HCT116 (cell line): Measurements from ENCODE around the gene SFPQ. TPM values are rescaled to one million over a fixed set of nuclear protein-coding genes. Genes with fewer than 3 reads are reported as not detected.

ENCODE experiments used
- ATAC-seq: fragments of 200-7000 bp; cut with Tn5 transposase; 2 replicates; pipeline ENCODE4 v1.9.1; 2020; ENCODE audit warnings: mild to moderate bottlenecking, moderate library complexity
- BruUV-seq: library from RNA; stranded (reverse); fragments of 400-500 nt; replicated peaks from 2 replicates; lab custom pipeline; 2021; lab: Mats Ljungman, UMichigan
- CTCF ChIA-PET: fragments of 300-600 bp; sonication (Branson Sonifier 250); formaldehyde crosslinking; loops from one replicate; lab custom pipeline; 2021; ENCODE audit warnings: antibody characterized with exemption; lab: Charles Lee
- POLR2A ChIA-PET: fragments of 300-600, 350-600 bp; sonication (Branson Sonifier 250); formaldehyde crosslinking; loops from one replicate; lab custom pipeline; 2021; ENCODE audit warnings: antibody characterized with exemption; lab: Charles Lee
- RAD21 ChIA-PET, 2 experiments: fragments of 300-600 bp; sonication (Branson Sonifier 250); formaldehyde crosslinking; loops; one replicate each; lab custom pipeline; 2023; ENCODE audit warnings: low total read pairs in 2 of 2; ENCODE audit not compliant: uncharacterized antibody in 2 of 2, unreplicated experiment in 2 of 2, low non-redundant PET in 1 of 2; lab: Charles Lee
- DNase-seq: peaks from one replicate; pipeline ENCODE4 v3.0.0-alpha.2; 2010; ENCODE audit warnings: low read depth, low spot score
- H2AFZ ChIP-seq: fragments of 200-600 bp; shearing (Covaris generic), sonication (generic); 2 replicates; pipeline ENCODE4 v1.6.1; 2017; ENCODE audit warnings: low read depth, mixed run types, mixed read lengths, antibody characterized with exemption, low read length; ENCODE audit not compliant: poor library complexity, severe bottlenecking
- H3K27ac ChIP-seq: 2 replicates; pipeline ENCODE4 v1.5.1; 2012; ENCODE audit warnings: low read depth, low read length
- H3K27me3 ChIP-seq: fragments of 200-600 bp; sonication (generic); 2 replicates; pipeline ENCODE4 v1.6.1; 2016; ENCODE audit warnings: mixed run types, low read length, mixed read lengths; ENCODE audit not compliant: insufficient read depth
- H3K36me3 ChIP-seq, 2 experiments: fragments of 200-500 bp in 1 of 2; fragments of 200-600 bp in 1 of 2; sonication (Bioruptor generic) in 1 of 2; sonication (generic) in 1 of 2; 2 replicates each; pipeline versions ENCODE4 v1.5.1 to v1.6.1; 2014 to 2016; ENCODE audit warnings: low read length in 2 of 2, inconsistent platforms in 1 of 2, mixed read lengths in 1 of 2, mixed run types in 1 of 2; ENCODE audit not compliant: insufficient read depth in 2 of 2, control insufficient read depth in 1 of 2
- H3K4me1 ChIP-seq, 2 experiments: fragments of 200-600 bp in 1 of 2; sonication (generic) in 1 of 2; 2 replicates each; pipeline versions ENCODE4 v1.5.1 to v1.6.1; 2012 to 2017; ENCODE audit warnings: low read length in 2 of 2, inconsistent platforms in 1 of 2, mild to moderate bottlenecking in 1 of 2, mixed read lengths in 1 of 2, mixed run types in 1 of 2, moderate library complexity in 1 of 2; ENCODE audit not compliant: insufficient read depth in 2 of 2, control insufficient read depth in 1 of 2
- H3K4me2 ChIP-seq: fragments of 200-600 bp; sonication (generic); 2 replicates; pipeline ENCODE4 v1.6.1; 2017; ENCODE audit warnings: mixed run types, low read length, mixed read lengths
- H3K4me3 ChIP-seq, 2 experiments: fragments of 200-600 bp in 1 of 2; sonication (generic) in 1 of 2; replicated peaks in 1 of 2; 2 replicates each; pipeline ENCODE4 v1.5.1; 2011 to 2016; ENCODE audit warnings: low read length in 2 of 2, control low read depth in 1 of 2, low read depth in 1 of 2, mild to moderate bottlenecking in 1 of 2, mixed read lengths in 1 of 2, mixed run types in 1 of 2
- H3K79me2 ChIP-seq: fragments of 200-600 bp; sonication (generic); 2 replicates; pipeline ENCODE4 v1.6.1; 2017; ENCODE audit warnings: mild to moderate bottlenecking, mixed run types, low read length, moderate library complexity, mixed read lengths; ENCODE audit not compliant: insufficient read depth
- H3K9ac ChIP-seq: fragments of 200-600 bp; sonication (generic); 2 replicates; pipeline ENCODE4 v1.6.1; 2016; ENCODE audit warnings: low read length, mixed read lengths
- H3K9me2 ChIP-seq: fragments of 200-600 bp; sonication (generic), shearing (Covaris generic); 2 replicates; pipeline ENCODE4 v1.6.1; 2017; ENCODE audit warnings: mixed run types, mild to moderate bottlenecking, moderate library complexity; ENCODE audit not compliant: insufficient read depth
- H3K9me3 ChIP-seq, 2 experiments: fragments of 200-500 bp in 1 of 2; fragments of 200-600 bp in 1 of 2; sonication (Bioruptor generic) in 1 of 2; sonication (generic) in 1 of 2; 2 replicates each; pipeline ENCODE4 v1.6.1; 2014 to 2017; ENCODE audit warnings: low read length in 2 of 2, mixed read lengths in 2 of 2, inconsistent platforms in 1 of 2, low read depth in 1 of 2, mild to moderate bottlenecking in 1 of 2, mixed run types in 1 of 2, moderate library complexity in 1 of 2; ENCODE audit not compliant: control insufficient read depth in 1 of 2, insufficient read depth in 1 of 2
- H4K20me1 ChIP-seq: fragments of 200-600 bp; sonication (generic), shearing (Covaris generic); 2 replicates; pipeline ENCODE4 v1.6.1; 2017; ENCODE audit warnings: mixed run types, mild to moderate bottlenecking, moderate library complexity; ENCODE audit not compliant: insufficient read depth
- CEBPB ChIP-seq: IDR thresholded peaks from 2 replicates; pipeline ENCODE4 v1.6.1; 2012; ENCODE audit warnings: low read depth
- EGR1 ChIP-seq: IDR thresholded peaks from 2 replicates; pipeline ENCODE4 v1.6.1; 2012; ENCODE audit warnings: low read depth
- ELF1 ChIP-seq: IDR thresholded peaks from 2 replicates; pipeline ENCODE4 v1.6.1; 2012; ENCODE audit warnings: low read depth, borderline replicate concordance
- EZH2 ChIP-seq: fragments of 200-600 bp; sonication (generic); IDR thresholded peaks from 2 replicates; pipeline ENCODE4 v1.6.1; 2017; ENCODE audit warnings: antibody characterized with exemption, mixed run types
- JUND ChIP-seq: IDR thresholded peaks from 2 replicates; pipeline ENCODE4 v1.6.1; 2012
- RAD21 ChIP-seq: IDR thresholded peaks from 2 replicates; pipeline ENCODE4 v1.6.1; 2012; ENCODE audit warnings: low read depth, mild to moderate bottlenecking
- SIN3A ChIP-seq: IDR thresholded peaks from 2 replicates; pipeline ENCODE4 v1.6.1; 2012; ENCODE audit warnings: low read depth
- SP1 ChIP-seq: IDR thresholded peaks from 2 replicates; pipeline ENCODE4 v1.6.1; 2012; ENCODE audit warnings: low read depth
- YY1 ChIP-seq: IDR thresholded peaks from 2 replicates; pipeline ENCODE4 v1.6.1; 2011; ENCODE audit warnings: low read length, low read depth, moderate library complexity, mild to moderate bottlenecking; ENCODE audit not compliant: insufficient replicate concordance; ENCODE audit errors: extremely low read depth
- intact Hi-C: fragments of 100-400 bp; cut with micrococcal nuclease; formaldehyde crosslinking; loops from 2 replicates; pipeline ENCODE4 v1.10.0; 2022
- total RNA-seq: library from RNA; stranded (reverse); gene quantifications from one replicate; pipeline ENCODE4 v1.2.1, GENCODE V29; 2021; ENCODE audit not compliant: unreplicated experiment
- TF ChIP-seq, protein P1 (sequence below): IDR thresholded peaks from 2 replicates; pipeline ENCODE4 v1.6.1; 2012
- TF ChIP-seq, protein P2 (sequence below), 3 experiments: fragments of 200-600 bp in 1 of 3; sonication (generic) in 1 of 3; IDR thresholded peaks in 2 of 3; conservative IDR thresholded peaks in 1 of 3; 2 replicates each; pipeline ENCODE4 v1.5.1; 2012 to 2017; ENCODE audit warnings: low read depth in 2 of 3, low read length in 2 of 3, antibody characterized with exemption in 1 of 3, borderline replicate concordance in 1 of 3, control low read depth in 1 of 3, mild to moderate bottlenecking in 1 of 3, mixed read lengths in 1 of 3, mixed run types in 1 of 3, moderate library complexity in 1 of 3; ENCODE audit not compliant: insufficient read depth in 1 of 3
- TF ChIP-seq, protein P3 (sequence below): IDR thresholded peaks from 2 replicates; pipeline ENCODE4 v1.6.1; 2012; ENCODE audit warnings: low read depth

Gene SFPQ
- total RNA-seq, 1 experiment from 2014 or later = 327 TPM

DNA sequence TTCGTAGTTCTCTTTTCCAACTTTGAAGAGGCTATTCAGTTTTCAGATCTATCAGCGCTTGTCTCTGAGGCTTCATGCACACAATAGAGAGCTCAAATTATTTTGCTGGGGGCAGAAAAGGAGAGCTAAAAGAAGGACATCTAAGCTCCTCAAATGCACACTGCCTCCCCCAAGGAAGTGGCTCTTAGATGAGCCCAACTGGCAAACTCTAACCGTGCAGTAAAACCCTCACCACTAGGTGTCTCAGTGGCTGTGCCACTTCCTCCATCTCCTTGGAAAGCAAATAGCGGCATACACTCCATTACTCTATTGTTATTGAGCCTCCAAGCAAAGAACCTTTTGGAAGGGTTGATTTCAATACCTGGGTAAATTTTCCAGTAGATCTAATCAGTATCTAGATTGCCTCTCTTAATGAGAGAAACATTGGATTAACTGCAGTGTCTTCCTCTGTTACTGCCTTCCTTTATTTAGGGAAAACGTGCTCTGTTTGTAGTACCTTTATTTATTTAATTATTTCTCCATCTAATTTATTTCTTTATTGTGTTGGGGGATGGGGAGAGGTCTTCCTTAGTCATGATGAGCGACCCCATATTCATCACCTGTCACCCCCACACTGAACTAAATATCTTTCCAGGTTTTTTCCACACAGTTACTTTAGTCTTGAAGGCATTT is 9.2 kb upstream of the SFPQ start (continued):
- TF ChIP-seq, protein P1, sequence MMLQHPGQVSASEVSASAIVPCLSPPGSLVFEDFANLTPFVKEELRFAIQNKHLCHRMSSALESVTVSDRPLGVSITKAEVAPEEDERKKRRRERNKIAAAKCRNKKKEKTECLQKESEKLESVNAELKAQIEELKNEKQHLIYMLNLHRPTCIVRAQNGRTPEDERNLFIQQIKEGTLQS = no peak
- TF ChIP-seq CEBPB = no peak
- peak; percentile 77 for TF ChIP-seq RAD21
- no peak for TF ChIP-seq EGR1
- no peak for TF ChIP-seq SP1

DNA sequence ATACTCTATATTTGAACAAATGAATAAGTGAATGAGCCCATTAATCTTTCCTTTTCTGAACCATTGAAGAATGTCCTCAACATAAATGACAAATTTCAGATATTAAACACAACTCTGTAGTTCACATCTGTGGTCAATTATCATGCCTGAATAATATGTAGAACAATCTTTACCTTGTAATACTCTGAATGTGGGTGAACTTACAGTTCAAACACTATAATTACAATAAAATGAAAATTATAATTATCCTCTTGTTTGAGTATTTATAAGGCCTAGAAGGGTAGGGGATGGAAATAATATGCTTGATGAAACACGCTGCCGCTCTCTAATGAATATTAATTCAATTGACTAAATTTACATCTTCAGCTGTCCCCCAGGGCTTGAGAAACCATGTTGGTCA is 8.7 kb upstream of the SFPQ start:
- RAD21 ChIA-PET = no interaction called here
- CTCF ChIA-PET = interaction anchor here (0.6 to 1.5 kb wide), 9 partner anchors 11 to 363 kb away, joined by 3 to 7 read pairs (median 3); no protein-coding TSS in a partner anchor
- no peaks in the 10 kb centered on the region for H3K36me3 ChIP-seq
- no peak for TF ChIP-seq SIN3A
- TF ChIP-seq, protein P2, sequence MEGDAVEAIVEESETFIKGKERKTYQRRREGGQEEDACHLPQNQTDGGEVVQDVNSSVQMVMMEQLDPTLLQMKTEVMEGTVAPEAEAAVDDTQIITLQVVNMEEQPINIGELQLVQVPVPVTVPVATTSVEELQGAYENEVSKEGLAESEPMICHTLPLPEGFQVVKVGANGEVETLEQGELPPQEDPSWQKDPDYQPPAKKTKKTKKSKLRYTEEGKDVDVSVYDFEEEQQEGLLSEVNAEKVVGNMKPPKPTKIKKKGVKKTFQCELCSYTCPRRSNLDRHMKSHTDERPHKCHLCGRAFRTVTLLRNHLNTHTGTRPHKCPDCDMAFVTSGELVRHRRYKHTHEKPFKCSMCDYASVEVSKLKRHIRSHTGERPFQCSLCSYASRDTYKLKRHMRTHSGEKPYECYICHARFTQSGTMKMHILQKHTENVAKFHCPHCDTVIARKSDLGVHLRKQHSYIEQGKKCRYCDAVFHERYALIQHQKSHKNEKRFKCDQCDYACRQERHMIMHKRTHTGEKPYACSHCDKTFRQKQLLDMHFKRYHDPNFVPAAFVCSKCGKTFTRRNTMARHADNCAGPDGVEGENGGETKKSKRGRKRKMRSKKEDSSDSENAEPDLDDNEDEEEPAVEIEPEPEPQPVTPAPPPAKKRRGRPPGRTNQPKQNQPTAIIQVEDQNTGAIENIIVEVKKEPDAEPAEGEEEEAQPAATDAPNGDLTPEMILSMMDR (IDR thresholded peaks at IDR 0.05 in 2 of 3, conservative IDR thresholded peaks at IDR 0.05 in 1 of 3; ENCODE audit: borderline replicate concordance in 1 of 3, insufficient read depth in 1 of 3, low read depth in 2 of 3, low read length in 2 of 3) = no peak
- no peak for TF ChIP-seq ELF1
- no peak for TF ChIP-seq CEBPB
- TF ChIP-seq, protein P1 = no peak
- TF ChIP-seq EZH2 = no peak
- no peak for TF ChIP-seq JUND
- TF ChIP-seq, protein P3, sequence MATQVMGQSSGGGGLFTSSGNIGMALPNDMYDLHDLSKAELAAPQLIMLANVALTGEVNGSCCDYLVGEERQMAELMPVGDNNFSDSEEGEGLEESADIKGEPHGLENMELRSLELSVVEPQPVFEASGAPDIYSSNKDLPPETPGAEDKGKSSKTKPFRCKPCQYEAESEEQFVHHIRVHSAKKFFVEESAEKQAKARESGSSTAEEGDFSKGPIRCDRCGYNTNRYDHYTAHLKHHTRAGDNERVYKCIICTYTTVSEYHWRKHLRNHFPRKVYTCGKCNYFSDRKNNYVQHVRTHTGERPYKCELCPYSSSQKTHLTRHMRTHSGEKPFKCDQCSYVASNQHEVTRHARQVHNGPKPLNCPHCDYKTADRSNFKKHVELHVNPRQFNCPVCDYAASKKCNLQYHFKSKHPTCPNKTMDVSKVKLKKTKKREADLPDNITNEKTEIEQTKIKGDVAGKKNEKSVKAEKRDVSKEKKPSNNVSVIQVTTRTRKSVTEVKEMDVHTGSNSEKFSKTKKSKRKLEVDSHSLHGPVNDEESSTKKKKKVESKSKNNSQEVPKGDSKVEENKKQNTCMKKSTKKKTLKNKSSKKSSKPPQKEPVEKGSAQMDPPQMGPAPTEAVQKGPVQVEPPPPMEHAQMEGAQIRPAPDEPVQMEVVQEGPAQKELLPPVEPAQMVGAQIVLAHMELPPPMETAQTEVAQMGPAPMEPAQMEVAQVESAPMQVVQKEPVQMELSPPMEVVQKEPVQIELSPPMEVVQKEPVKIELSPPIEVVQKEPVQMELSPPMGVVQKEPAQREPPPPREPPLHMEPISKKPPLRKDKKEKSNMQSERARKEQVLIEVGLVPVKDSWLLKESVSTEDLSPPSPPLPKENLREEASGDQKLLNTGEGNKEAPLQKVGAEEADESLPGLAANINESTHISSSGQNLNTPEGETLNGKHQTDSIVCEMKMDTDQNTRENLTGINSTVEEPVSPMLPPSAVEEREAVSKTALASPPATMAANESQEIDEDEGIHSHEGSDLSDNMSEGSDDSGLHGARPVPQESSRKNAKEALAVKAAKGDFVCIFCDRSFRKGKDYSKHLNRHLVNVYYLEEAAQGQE = no peak
- TF ChIP-seq YY1 = no peak
- no peak for TF ChIP-seq EGR1
- DNase-seq (no peak), ATAC-seq (peak; percentile 37)
- no peak overlapping the region for H3K4me3 ChIP-seq
- no peaks in the 10 kb centered on the region for H3K27me3 ChIP-seq
- H3K9me3 ChIP-seq = no peaks in the 10 kb centered on the region
- peaks cover 0 to 9% of the 10 kb centered on the region in 2 experiments; a peak in 2 of 4 replicates for H3K4me1 ChIP-seq
- intact Hi-C loops = loop anchor here (1.0 to 2.0 kb wide), 3 partner anchors 97 to 573 kb away; no protein-coding TSS in a partner anchor
- H3K79me2 ChIP-seq = no peaks in the 10 kb centered on the region
- peak overlapping the region; percentile 52; the same call in 1 of the 2 replicates for H3K4me2 ChIP-seq
- no peaks in the 10 kb centered on the region for H4K20me1 ChIP-seq
- no TSS peak for BruUV-seq
- no peak overlapping the region for H3K27ac ChIP-seq
- POLR2A ChIA-PET = interaction anchor here (1.4 kb wide), 1 partner anchor 9 kb away, joined by 16 read pairs; the partner anchor contains the start of gene SFPQ
- peak overlapping the region; percentile 96 for H2AFZ ChIP-seq
- H3K9ac ChIP-seq = no peak overlapping the region
- H3K9me2 ChIP-seq = no peaks in the 10 kb centered on the region
